DND-41 (cell line): ENCODE data around the gene SLC25A34.

Experiments used
- ATAC-seq: fragments of 200-7000 bp; cut with Tn5 transposase; 3 replicates; pipeline ENCODE4 v1.9.1; 2021; ENCODE audit warnings: low read depth; ENCODE audit not compliant: insufficient read depth
- DNase-seq: peaks from one replicate; pipeline ENCODE4 v3.0.0-alpha.2; 2020
- H2AFZ ChIP-seq: 2 replicates; pipeline ENCODE4 v1.6.0; 2012; ENCODE audit warnings: low read depth, low read length
- H3K27ac ChIP-seq: 2 replicates; pipeline ENCODE4 v1.5.1; 2012; ENCODE audit warnings: low read length, inconsistent platforms
- H3K27me3 ChIP-seq: fragments of 200-600 bp; sonication (generic); 2 replicates; pipeline ENCODE4 v1.6.0; 2012; ENCODE audit warnings: low read length, mild to moderate bottlenecking, inconsistent platforms; ENCODE audit not compliant: insufficient read depth, poor library complexity
- H3K36me3 ChIP-seq: 2 replicates; pipeline ENCODE4 v1.5.1; 2012; ENCODE audit warnings: low read length, inconsistent platforms; ENCODE audit not compliant: insufficient read depth
- H3K4me1 ChIP-seq: 2 replicates; pipeline ENCODE4 v1.5.1; 2012; ENCODE audit warnings: mild to moderate bottlenecking, low read length; ENCODE audit not compliant: insufficient read depth
- H3K4me2 ChIP-seq: 2 replicates; pipeline ENCODE4 v1.6.0; 2012; ENCODE audit warnings: mild to moderate bottlenecking, moderate library complexity, low read length, inconsistent platforms; ENCODE audit not compliant: insufficient read depth
- H3K4me3 ChIP-seq, 2 experiments: fragments of 200-600 bp in 1 of 2; shearing (Covaris generic) in 1 of 2; 2 replicates each; pipeline ENCODE4 v1.5.1; 2012 to 2016; ENCODE audit warnings: inconsistent platforms in 2 of 2, low read length in 2 of 2, mild to moderate bottlenecking in 2 of 2, low read depth in 1 of 2, moderate library complexity in 1 of 2
- H3K79me2 ChIP-seq: 2 replicates; pipeline ENCODE4 v1.6.0; 2012; ENCODE audit warnings: low read length, inconsistent platforms; ENCODE audit not compliant: insufficient read depth
- H3K9ac ChIP-seq: 2 replicates; pipeline ENCODE4 v1.6.0; 2012; ENCODE audit warnings: low read depth, mild to moderate bottlenecking, inconsistent platforms, low read length, moderate library complexity
- H3K9me3 ChIP-seq: 2 replicates; pipeline ENCODE4 v1.5.1; 2012; ENCODE audit warnings: low read length, moderate library complexity, mild to moderate bottlenecking, inconsistent platforms; ENCODE audit not compliant: insufficient read depth, severe bottlenecking
- H4K20me1 ChIP-seq: 2 replicates; pipeline ENCODE4 v1.6.0; 2012; ENCODE audit warnings: low read length; ENCODE audit not compliant: insufficient read depth
- CTCF ChIP-seq: IDR thresholded peaks from 2 replicates; pipeline ENCODE4 v1.5.1; 2012; ENCODE audit warnings: borderline replicate concordance, low read length, moderate library complexity, mild to moderate bottlenecking; ENCODE audit not compliant: poor library complexity, severe bottlenecking; ENCODE audit errors: extremely low read depth
- EZH2 ChIP-seq: IDR thresholded peaks from 3 replicates; pipeline ENCODE4 v1.6.1; 2012; ENCODE audit warnings: borderline replicate concordance, low read depth, mild to moderate bottlenecking, moderate library complexity, low read length, inconsistent platforms; ENCODE audit not compliant: severe bottlenecking

The SLC25A34 gene

DNA sequence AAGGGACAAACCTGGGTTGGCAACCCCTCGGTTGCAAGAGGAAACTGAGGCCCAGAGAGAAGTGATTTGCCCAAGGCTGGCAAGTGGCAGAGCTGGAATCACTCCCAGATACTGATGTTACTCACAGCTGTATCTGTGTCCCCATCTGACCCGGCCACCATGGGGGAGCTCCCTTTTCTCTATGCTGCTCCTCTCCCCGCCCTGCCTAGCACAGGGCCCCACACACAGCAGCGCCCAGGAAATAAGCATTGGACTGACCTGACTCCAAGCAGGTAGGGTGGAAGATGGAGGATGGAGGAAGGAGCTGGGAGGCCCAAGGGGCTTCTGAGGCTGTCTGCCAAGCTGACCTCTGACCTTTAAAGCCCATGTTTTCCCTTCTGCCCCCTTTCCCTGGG is 19.6 kb downstream of the SLC25A34 start:
- Histone ChIP-seq H3K27me3 (no peaks in the 10 kb centered on the region), H3K27ac (no peak overlapping the region), H2AFZ (no peak overlapping the region), H3K4me3 (no peak overlapping the region), H4K20me1 (no peaks in the 10 kb centered on the region), H3K79me2 (no peaks in the 10 kb centered on the region), H3K36me3 (no peaks in the 10 kb centered on the region), H3K9ac (no peak overlapping the region), H3K4me1 (no peaks in the 10 kb centered on the region), H3K9me3 (no peaks in the 10 kb centered on the region), H3K4me2 (no peak overlapping the region)
- ATAC-seq (no peak), DNase-seq (no peak)
- TF ChIP-seq EZH2 (no peak), CTCF (no peak)

- Histone ChIP-seq H3K27ac (no peak overlapping the region), H3K9me3 (no peaks in the 10 kb centered on the region), H3K4me2 (no peak overlapping the region), H3K9ac (no peak overlapping the region), H3K4me3 (no peak overlapping the region), H3K36me3 (no peaks in the 10 kb centered on the region), H2AFZ (no peak overlapping the region), H4K20me1 (no peaks in the 10 kb centered on the region), H3K27me3 (no peaks in the 10 kb centered on the region), H3K4me1 (no peaks in the 10 kb centered on the region), H3K79me2 (no peaks in the 10 kb centered on the region)
- no peak for TF ChIP-seq EZH2
- no peak for TF ChIP-seq CTCF
- DNase-seq (no peak), ATAC-seq (no peak)
Observed at GRCh38 chr1:15756143-15757015, 20.3 kb downstream of the SLC25A34 start.

GRCh38 chr1:15757016-15757543 is 21.0 kb downstream of the SLC25A34 start:
- Histone ChIP-seq H3K27ac (no peak overlapping the region), H3K4me2 (no peak overlapping the region)

More at GRCh38 chr1:15757016-15757543, 21.0 kb downstream of the SLC25A34 start:
- Histone ChIP-seq H3K36me3 (no peaks in the 10 kb centered on the region), H3K4me3 (no peak overlapping the region), H4K20me1 (no peaks in the 10 kb centered on the region), H3K9me3 (no peaks in the 10 kb centered on the region), H3K79me2 (no peaks in the 10 kb centered on the region), H2AFZ (no peak overlapping the region), H3K4me1 (no peaks in the 10 kb centered on the region), H3K27me3 (no peaks in the 10 kb centered on the region), H3K9ac (no peak overlapping the region)
- DNase-seq (no peak), ATAC-seq (no peak)
- TF ChIP-seq EZH2 (no peak), CTCF (no peak)
